Testis (tissue), 2 donors: ENCODE data around the gene IFIT2.

Source experiments
- POLR2A ChIP-seq: fragments of 450-650 bp; IDR thresholded peaks from one replicate; pipeline ENCODE4 v1.6.1; 2017; ENCODE audit warnings: antibody characterized with exemption, mild to moderate bottlenecking, moderate library complexity
- TF ChIP-seq, protein P1 (sequence below), 3 experiments: fragments of 450-650 bp in 2 of 3; fragments of 200-600 bp in 1 of 3; sonication (generic) in 1 of 3; IDR thresholded peaks; one replicate each; pipeline ENCODE4 v1.5.1; 2016 to 2019; ENCODE audit warnings: antibody characterized with exemption in 3 of 3, mild to moderate bottlenecking in 2 of 3, moderate library complexity in 1 of 3

DNA sequence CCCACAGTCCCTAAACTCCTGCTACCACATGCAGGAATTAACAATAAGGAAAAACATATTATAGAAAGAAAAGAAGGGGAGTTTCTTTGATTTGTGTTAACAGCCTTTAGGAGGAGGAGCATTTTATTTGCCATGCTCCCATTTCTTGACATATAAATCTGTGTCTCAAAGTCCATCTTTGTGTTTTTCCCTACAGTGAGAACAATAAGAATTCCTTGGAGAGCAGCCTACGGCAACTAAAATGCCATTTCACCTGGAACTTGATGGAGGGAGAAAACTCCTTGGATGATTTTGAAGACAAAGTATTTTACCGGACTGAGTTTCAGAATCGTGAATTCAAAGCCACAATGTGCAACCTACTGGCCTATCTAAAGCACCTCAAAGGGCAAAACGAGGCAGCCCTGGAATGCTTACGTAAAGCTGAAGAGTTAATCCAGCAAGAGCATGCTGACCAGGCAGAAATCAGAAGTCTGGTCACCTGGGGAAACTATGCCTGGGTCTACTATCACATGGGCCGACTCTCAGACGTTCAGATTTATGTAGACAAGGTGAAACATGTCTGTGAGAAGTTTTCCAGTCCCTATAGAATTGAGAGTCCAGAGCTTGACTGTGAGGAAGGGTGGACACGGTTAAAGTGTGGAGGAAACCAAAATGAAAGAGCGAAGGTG lies 4.1 kb downstream of the IFIT2 start:
- TF ChIP-seq, protein P1, sequence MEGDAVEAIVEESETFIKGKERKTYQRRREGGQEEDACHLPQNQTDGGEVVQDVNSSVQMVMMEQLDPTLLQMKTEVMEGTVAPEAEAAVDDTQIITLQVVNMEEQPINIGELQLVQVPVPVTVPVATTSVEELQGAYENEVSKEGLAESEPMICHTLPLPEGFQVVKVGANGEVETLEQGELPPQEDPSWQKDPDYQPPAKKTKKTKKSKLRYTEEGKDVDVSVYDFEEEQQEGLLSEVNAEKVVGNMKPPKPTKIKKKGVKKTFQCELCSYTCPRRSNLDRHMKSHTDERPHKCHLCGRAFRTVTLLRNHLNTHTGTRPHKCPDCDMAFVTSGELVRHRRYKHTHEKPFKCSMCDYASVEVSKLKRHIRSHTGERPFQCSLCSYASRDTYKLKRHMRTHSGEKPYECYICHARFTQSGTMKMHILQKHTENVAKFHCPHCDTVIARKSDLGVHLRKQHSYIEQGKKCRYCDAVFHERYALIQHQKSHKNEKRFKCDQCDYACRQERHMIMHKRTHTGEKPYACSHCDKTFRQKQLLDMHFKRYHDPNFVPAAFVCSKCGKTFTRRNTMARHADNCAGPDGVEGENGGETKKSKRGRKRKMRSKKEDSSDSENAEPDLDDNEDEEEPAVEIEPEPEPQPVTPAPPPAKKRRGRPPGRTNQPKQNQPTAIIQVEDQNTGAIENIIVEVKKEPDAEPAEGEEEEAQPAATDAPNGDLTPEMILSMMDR (IDR thresholded peaks at IDR 0.05): no peak
- TF ChIP-seq POLR2A: no peak
